Spleen (tissue), 11 donors: Measurements from ENCODE around the gene TRIM14. TPM values are rescaled to one million over a fixed set of nuclear protein-coding genes. Genes with fewer than 3 reads are reported as not detected.
"Not testable (repeated sequence)": the region's sequence is repeated elsewhere in the genome, so short reads cannot be mapped to it uniquely, and the experiment has no call there.

ENCODE experiments used
- DNase-seq: peaks from one replicate; pipeline ENCODE4 v3.0.0-alpha.2; 2020
- H3K27ac ChIP-seq, 8 donors: fragments of 200-600 bp; sonication (generic) in 7 of 8; 1 replicate in 4 of 8; 2 replicates in 4 of 8; pipeline versions ENCODE4 v1.5.0 to v1.8.0; 2016 to 2021; ENCODE audit warnings: inconsistent platforms in 4 of 8, mild to moderate bottlenecking in 4 of 8, moderate library complexity in 1 of 8
- H3K27me3 ChIP-seq, 7 donors: fragments of 200-600 bp; sonication (generic) in 6 of 7; replicated peaks in 1 of 7; 1 replicate in 4 of 7; 2 replicates in 3 of 7; pipeline versions ENCODE4 v1.5.0 to v1.8.0; 2016 to 2021; ENCODE audit warnings: inconsistent platforms in 3 of 7, mild to moderate bottlenecking in 1 of 7
- H3K36me3 ChIP-seq, 6 donors: fragments of 200-600 bp; sonication (generic) in 5 of 6; 1 replicate in 4 of 6; 2 replicates in 2 of 6; pipeline versions ENCODE4 v1.5.0 to v1.8.0; 2016 to 2021; ENCODE audit warnings: inconsistent platforms in 2 of 6
- H3K4me1 ChIP-seq, 6 donors: fragments of 200-600 bp; sonication (generic) in 5 of 6; 1 replicate in 3 of 6; 2 replicates in 3 of 6; pipeline versions ENCODE4 v1.5.0 to v1.8.0; 2016 to 2021; ENCODE audit warnings: inconsistent platforms in 3 of 6
- H3K4me3 ChIP-seq, 8 donors: fragments of 200-600 bp; sonication (generic) in 7 of 8; 1 replicate in 4 of 8; 2 replicates in 4 of 8; pipeline versions ENCODE4 v1.5.0 to v1.8.0; 2016 to 2021; ENCODE audit warnings: inconsistent platforms in 4 of 8, mild to moderate bottlenecking in 4 of 8, moderate library complexity in 2 of 8
- H3K9me3 ChIP-seq, 8 donors: fragments of 200-600 bp; sonication (generic) in 7 of 8; 1 replicate in 4 of 8; 2 replicates in 4 of 8; pipeline versions ENCODE4 v1.5.0 to v1.8.0; 2016 to 2021; ENCODE audit warnings: inconsistent platforms in 4 of 8
- POLR2A ChIP-seq, 3 donors: fragments of 450-650 bp; IDR thresholded peaks; one replicate each; pipeline ENCODE4 v1.5.1; 2017; ENCODE audit warnings: antibody characterized with exemption in 3 of 3, mild to moderate bottlenecking in 1 of 3
- POLR2AphosphoS5 ChIP-seq, 3 donors: sonication (generic); formaldehyde crosslinking; IDR thresholded peaks; one replicate each; pipeline ENCODE4 v1.5.1; 2017; ENCODE audit warnings: antibody characterized with exemption in 3 of 3
- whole genome bisulfite sequencing, 5 donors: extraction: QIAGEN DNeasy Blood & Tissue Kit in 3 of 5; methylation state at CpG; one replicate each; pipeline versions ENCODE4 v1.1.5 to v1.1.7; 2013 to 2018; 5-methylcytosine and 5-hydroxymethylcytosine counted together
- intact Hi-C: fragments of 100-400 bp; cut with DNase I; formaldehyde crosslinking; loops from one replicate; pipeline ENCODE4 v1.15.0; 2023; ENCODE audit warnings: low total_unique reads
- polyA plus RNA-seq, 3 donors: library from polyadenylated mRNA; stranded (reverse); fragments of 200-250 nt; gene quantifications; one replicate each; pipeline ENCODE4 v1.2.1, GENCODE V29; 2013
- total RNA-seq, 7 donors: library from RNA; depleted of rRNA in 3 of 7; stranded (reverse); fragments of >200 nt in 3 of 7; fragmentation: NEBNext Ultra II Directional in 4 of 7; extraction: Animal tissue kit (Norgen Biotek cat#: 25700) in 4 of 7; gene quantifications; one replicate each; pipeline versions ENCODE4 v1.1.0 to v1.2.1, GENCODE V29; 2016 to 2021
- TF ChIP-seq, protein P1 (sequence below), 11 experiments: fragments of 200-600 bp in 7 of 11; fragments of 450-650 bp in 4 of 11; sonication (generic) in 4 of 11; IDR thresholded peaks in 8 of 11; conservative IDR thresholded peaks in 3 of 11; 1 replicate in 7 of 11; 2 replicates in 4 of 11; pipeline versions ENCODE4 v1.4.0 to v1.8.0; 2016 to 2021; ENCODE audit warnings: antibody characterized with exemption in 11 of 11, inconsistent platforms in 4 of 11, mild to moderate bottlenecking in 1 of 11
- donor health status: healthy with polysubstance abuse.
- donor health status: DM: no; HTN: no; CAD: no; lungs with moderate emphysema.
- donor health status: DM: no; HTN: no; CAD: no.
- donor health status: Bipolar disorder and iron deficiency.
- donor health status: healthy.
- donor health status: DM: no; HTN: no; CAD: no.
- donor health status: DM: yes; HTN: yes; CAD: no.

TRIM14 gene
- total and polyA plus RNA-seq, 10 donors, result 11.9 to 92.9 (median 58.1) TPM

DNA sequence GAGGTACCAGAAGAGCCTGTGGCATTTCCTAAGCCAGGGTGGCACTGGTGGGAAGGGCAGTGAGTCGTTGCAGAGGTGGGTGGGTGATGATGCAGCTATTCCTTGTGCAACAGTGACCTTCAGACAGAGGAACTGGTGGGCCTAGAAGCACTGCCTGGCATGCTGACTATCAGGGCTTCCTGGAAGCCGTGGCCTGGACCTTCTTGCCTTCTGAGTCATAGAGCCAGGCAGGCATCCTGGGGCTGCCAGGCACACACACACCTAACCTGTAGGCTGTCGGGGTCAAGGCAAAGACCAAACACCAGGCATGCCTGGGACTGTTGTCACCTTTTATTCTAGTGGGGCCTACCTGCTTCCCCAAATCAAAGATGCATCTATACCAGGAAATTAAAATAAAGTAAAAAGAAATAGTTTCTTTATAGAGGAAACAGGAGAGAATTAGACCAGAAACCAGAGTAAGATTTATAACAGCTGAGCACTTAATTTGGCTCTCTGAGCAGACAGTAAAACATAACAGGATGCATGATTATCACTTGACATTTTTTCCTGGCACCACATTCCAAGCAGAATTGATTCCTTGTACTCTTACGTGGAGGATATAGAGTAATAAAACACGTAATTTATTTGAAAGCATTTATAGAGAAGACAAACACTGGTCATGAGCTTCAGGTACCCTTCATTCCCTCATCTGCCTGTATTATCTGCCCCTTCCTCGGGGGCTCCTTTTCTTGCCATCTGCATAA is 37.4 kb downstream of the TRIM14 start:
- Histone ChIP-seq H3K27ac (peak overlapping the region in 3 of 8 donors; percentile 21 to 63 (median 51)), H3K36me3 (peaks cover 0 to 100% (median 69%) of the 10 kb centered on the region in 6 donors)

DNA sequence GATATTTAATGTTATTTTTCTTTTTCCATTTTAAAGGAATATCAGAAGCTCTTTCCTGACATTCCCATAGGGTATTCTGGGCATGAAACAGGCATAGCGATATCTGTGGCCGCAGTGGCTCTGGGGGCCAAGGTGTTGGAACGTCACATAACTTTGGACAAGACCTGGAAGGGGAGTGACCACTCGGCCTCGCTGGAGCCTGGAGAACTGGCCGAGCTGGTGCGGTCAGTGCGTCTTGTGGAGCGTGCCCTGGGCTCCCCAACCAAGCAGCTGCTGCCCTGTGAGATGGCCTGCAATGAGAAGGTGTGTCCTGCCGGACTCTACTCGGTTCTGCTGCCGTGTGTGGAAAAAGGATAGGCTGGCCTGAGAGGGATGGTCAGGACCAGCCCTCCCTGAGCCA is 38.2 kb downstream of the TRIM14 start:
- peak overlapping the region in 3 of 8 donors; percentile 21 to 63 (median 51) for H3K27ac ChIP-seq
- WGBS, 5 donors, result 94 to 99% (median 96%) methylated on average over 11 to 12 of the region's 12 CpGs
- no peaks in the 10 kb centered on the region for H3K9me3 ChIP-seq
- peak; percentile 58 for DNase-seq
- peaks cover 0 to 95% (median 66%) of the 10 kb centered on the region in 6 donors for H3K36me3 ChIP-seq
- no peaks in the 10 kb centered on the region for H3K27me3 ChIP-seq
- intact Hi-C loops, result no loop called here
- no peak overlapping the region for H3K4me3 ChIP-seq
- TF ChIP-seq POLR2A (IDR thresholded peaks at IDR 0.05) (no peak), POLR2AphosphoS5 (IDR thresholded peaks at IDR 0.05) (peak in 2 of 3 donors; percentile 11 to 57)
- TF ChIP-seq, protein P1, sequence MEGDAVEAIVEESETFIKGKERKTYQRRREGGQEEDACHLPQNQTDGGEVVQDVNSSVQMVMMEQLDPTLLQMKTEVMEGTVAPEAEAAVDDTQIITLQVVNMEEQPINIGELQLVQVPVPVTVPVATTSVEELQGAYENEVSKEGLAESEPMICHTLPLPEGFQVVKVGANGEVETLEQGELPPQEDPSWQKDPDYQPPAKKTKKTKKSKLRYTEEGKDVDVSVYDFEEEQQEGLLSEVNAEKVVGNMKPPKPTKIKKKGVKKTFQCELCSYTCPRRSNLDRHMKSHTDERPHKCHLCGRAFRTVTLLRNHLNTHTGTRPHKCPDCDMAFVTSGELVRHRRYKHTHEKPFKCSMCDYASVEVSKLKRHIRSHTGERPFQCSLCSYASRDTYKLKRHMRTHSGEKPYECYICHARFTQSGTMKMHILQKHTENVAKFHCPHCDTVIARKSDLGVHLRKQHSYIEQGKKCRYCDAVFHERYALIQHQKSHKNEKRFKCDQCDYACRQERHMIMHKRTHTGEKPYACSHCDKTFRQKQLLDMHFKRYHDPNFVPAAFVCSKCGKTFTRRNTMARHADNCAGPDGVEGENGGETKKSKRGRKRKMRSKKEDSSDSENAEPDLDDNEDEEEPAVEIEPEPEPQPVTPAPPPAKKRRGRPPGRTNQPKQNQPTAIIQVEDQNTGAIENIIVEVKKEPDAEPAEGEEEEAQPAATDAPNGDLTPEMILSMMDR (IDR thresholded peaks at IDR 0.05 in 8 of 11, conservative IDR thresholded peaks at IDR 0.05 in 3 of 11), result no peak
- H3K4me1 ChIP-seq, result peaks cover 0 to 46% (median 17%) of the 10 kb centered on the region in 6 donors

More for the DNA sequence above, 37.4 kb downstream of the TRIM14 start:
- H3K4me1 ChIP-seq, result peaks cover 0 to 46% (median 12%) of the 10 kb centered on the region in 6 donors
- 62 to 77% (median 63%) methylated on average over 6 of the region's 6 CpGs for WGBS, 5 donors
- intact Hi-C loops, result no loop called here
- H3K4me3 ChIP-seq, result no peak overlapping the region
- H3K27me3 ChIP-seq, result no peaks in the 10 kb centered on the region
- H3K9me3 ChIP-seq, result no peaks in the 10 kb centered on the region
- DNase-seq, result peak; percentile 67
- TF ChIP-seq POLR2AphosphoS5 (IDR thresholded peaks at IDR 0.05) (peak; percentile 7 to 45 (median 43)), POLR2A (IDR thresholded peaks at IDR 0.05) (no peak)

DNA sequence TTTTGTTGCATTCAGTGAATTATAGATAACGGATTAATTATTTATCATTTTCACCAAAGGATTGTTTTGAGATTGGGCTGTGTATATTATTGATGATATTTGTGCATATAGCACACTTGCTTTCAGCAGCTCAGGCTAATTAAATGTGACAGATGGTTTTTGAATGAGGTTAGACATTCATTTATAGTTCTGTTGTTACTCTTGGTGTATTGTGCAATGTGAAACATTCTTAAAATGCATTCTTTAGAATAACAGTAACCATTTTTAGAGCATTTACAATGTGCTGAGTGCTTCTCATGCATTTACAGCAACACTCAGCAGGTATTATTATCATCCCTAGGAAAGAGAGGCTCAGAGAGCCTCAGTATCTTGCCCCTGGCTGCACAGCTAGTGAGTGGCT is 38.7 kb downstream of the TRIM14 start:
- Histone ChIP-seq H3K9me3 (no peaks in the 10 kb centered on the region), H3K27ac (peak overlapping the region in 1 of 8 donors; percentile 51), H3K4me1 (peaks cover 0 to 51% (median 21%) of the 10 kb centered on the region in 6 donors), H3K36me3 (peaks cover 0 to 90% (median 66%) of the 10 kb centered on the region in 6 donors), H3K4me3 (no peak overlapping the region), H3K27me3 (no peaks in the 10 kb centered on the region)
- WGBS, 5 donors, result 91 to 100% (median 95%) methylated on average over 1 of the region's 1 CpG
- intact Hi-C loops, result no loop called here
- no peak for TF ChIP-seq POLR2A (IDR thresholded peaks at IDR 0.05)
- no peak for TF ChIP-seq POLR2AphosphoS5 (IDR thresholded peaks at IDR 0.05)
- TF ChIP-seq, protein P1 (IDR thresholded peaks at IDR 0.05 in 8 of 11, conservative IDR thresholded peaks at IDR 0.05 in 3 of 11), result no peak
- no peak for DNase-seq

DNA sequence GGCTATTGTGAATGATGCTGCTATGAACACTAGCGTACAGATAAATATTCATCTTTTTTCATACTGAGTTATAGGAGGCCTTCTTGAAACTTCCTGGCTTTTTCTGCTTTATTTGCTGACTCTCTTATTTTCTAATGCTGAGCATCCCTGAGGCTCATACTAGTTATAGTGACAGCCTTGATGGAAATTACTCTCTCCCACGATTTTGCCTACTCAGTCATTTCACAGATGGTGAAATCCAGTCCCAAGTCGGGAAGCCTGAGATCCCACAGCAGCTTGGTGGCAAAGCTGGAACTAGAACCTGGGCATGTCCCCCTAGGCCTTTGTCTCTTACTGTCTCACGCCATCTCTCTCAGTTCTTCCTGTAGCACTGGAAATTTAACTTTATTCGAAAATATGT is 40.1 kb downstream of the TRIM14 start:
- DNase-seq, result peak; percentile 14
- Histone ChIP-seq H3K27ac (no peak overlapping the region), H3K4me1 (peaks cover 12 to 57% (median 35%) of the 10 kb centered on the region in 6 donors), H3K4me3 (no peak overlapping the region), H3K27me3 (no peaks in the 10 kb centered on the region), H3K36me3 (peaks cover 0 to 76% (median 62%) of the 10 kb centered on the region in 6 donors), H3K9me3 (no peaks in the 10 kb centered on the region)
- intact Hi-C loops, result loop anchor here (10.0 kb wide), 1 partner anchor 116 kb away; the partner anchor contains the start of gene CORO2A
- no peak for TF ChIP-seq POLR2A (IDR thresholded peaks at IDR 0.05)
- TF ChIP-seq POLR2AphosphoS5 (IDR thresholded peaks at IDR 0.05), result no peak
- TF ChIP-seq, protein P1 (IDR thresholded peaks at IDR 0.05 in 8 of 11, conservative IDR thresholded peaks at IDR 0.05 in 3 of 11), result no peak
- WGBS, 5 donors, result 84 to 93% (median 86%) methylated on average over 5 of the region's 5 CpGs

DNA sequence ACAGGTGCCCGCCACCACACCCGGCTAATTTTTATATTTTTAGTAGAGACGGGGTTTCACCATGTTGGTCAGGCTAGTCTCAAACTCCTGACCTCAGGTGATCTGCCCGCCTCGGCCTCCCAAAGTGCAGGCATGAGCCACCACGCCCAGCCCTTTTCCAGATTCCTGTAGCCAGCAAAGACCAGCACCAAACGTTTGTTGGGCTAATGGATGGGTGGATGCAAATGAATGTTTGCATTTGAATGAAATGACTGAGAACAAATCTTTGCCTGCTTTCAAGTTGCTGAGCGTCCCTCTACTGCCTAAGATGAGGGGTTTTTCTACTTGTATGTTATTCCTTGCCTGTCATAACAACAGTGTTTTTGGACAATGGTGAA is 42.5 kb downstream of the TRIM14 start:
- peaks cover 12 to 53% (median 33%) of the 10 kb centered on the region in 6 donors for H3K4me1 ChIP-seq
- DNase-seq, result peak; percentile 41
- peaks cover 0 to 60% (median 40%) of the 10 kb centered on the region in 6 donors for H3K36me3 ChIP-seq
- 89 to 93% (median 91%) methylated on average over 8 of the region's 8 CpGs for WGBS, 5 donors
- not testable (repeated sequence) for H3K27me3 ChIP-seq, H3K9me3 ChIP-seq, H3K4me3 ChIP-seq
- intact Hi-C loops, result loop anchor here (10.0 kb wide), 1 partner anchor 118 kb away; the partner anchor contains the start of gene CORO2A
- H3K27ac ChIP-seq, result peak overlapping the region in 4 of 8 donors; percentile 51 to 77 (median 73)
